HG03196 (cell line): ENCODE data around the gene TNS1.

Source experiments
- ATAC-seq: cut with Tn5 transposase; IDR thresholded peaks from one replicate; pipeline ENCODE4 v1.9.1; 2021; ENCODE audit not compliant: unreplicated experiment

The TNS1 gene

GRCh38 chr2:217964275-217965161, 38.3 kb downstream of the TNS1 start:
- no peak for ATAC-seq

- no peak for ATAC-seq
Measured at GRCh38 chr2:217960351-217960750, 42.4 kb downstream of the TNS1 start.

DNA sequence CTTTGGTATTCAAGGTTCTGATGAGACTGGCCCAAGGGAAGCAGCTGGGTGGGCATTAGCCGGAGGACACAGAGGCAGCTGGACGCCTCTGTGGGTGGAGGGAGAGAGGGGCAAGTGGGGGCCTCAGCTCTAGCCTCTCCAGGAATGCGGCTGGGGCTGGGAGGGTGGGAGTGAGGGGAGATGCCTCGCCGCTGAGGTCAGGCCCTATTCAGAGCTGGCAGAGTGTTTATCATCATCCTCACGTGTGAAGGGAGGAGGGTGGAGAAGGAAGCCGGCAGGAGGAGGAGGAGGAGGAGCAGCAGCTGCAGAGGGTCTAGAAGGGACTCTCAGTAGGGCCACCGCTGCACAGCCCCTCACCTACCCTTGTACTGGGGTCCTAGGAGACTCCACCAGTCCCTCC, 43.1 kb downstream of the TNS1 start:
- ATAC-seq = no peak

GRCh38 chr2:217958884-217959225, 43.9 kb downstream of the TNS1 start:
- ATAC-seq = no peak

DNA sequence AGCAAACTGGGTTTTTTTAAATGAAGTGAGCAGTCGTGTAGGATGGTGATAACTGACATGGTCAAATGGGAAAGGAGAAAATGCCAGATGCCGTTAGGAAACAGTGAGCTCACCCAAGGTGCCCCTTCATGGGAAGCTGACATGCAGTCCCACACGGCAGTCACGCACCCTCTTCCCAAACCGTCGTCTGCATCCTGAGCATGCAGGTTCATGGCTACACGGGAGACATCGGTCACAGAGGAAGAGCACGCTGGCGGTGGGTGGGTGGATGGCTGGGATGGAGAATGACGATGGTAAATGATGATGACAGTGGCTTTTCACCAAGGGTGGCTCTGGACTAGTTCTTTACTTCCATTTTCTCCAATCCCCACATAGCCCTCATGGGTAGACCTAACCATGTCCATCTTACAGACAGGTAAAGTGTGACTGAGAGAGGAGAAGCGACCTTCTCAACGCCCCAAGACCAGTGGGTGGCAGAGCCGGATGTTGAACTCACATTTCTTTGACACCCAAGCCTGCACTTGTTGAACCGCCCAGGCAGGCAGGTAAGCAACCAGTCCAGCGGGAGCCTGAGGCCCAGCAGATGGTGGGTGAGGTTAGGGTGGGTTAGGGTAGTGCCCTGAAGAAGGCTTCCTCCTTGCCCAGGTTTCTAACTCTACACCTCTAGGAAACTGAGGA, 44.5 kb downstream of the TNS1 start:
- ATAC-seq = no peak

- no peak for ATAC-seq
Measured at GRCh38 chr2:217956586-217957457, 46.0 kb downstream of the TNS1 start.

- no peak for ATAC-seq
Measured at GRCh38 chr2:217955881-217956493, 46.8 kb downstream of the TNS1 start.

GRCh38 chr2:217954971-217955740, 47.6 kb downstream of the TNS1 start:
- no peak for ATAC-seq

DNA sequence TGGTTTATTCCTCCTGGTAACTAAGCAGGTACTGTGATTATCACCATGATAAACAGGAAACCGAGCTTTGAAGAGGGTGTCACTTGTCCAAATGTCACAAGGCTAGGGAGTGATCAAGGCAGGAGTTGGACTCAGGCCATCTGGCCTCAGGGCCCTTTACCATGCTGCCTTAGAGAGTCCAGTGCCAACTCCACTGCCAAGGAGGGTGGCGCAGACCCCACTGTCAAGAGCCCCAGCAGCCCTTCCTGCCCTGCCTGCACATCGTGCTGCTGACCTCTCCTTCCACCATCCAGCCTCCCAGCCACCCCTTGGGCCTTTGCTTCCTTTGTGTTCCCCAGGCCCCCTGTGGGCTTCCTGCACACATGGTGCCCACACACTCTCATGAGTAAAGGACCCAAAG, 48.3 kb downstream of the TNS1 start:
- no peak for ATAC-seq

- no peak for ATAC-seq
Measured at GRCh38 chr2:217954051-217954450, 48.7 kb downstream of the TNS1 start.

- no peak for ATAC-seq
Measured at GRCh38 chr2:217953531-217953932, 49.3 kb downstream of the TNS1 start.

GRCh38 chr2:217953011-217953481, 49.7 kb downstream of the TNS1 start:
- no peak for ATAC-seq

GRCh38 chr2:217952409-217952808, 50.4 kb downstream of the TNS1 start:
- no peak for ATAC-seq

- ATAC-seq = no peak
Measured at GRCh38 chr2:217951521-217952247, 51.1 kb downstream of the TNS1 start.

DNA sequence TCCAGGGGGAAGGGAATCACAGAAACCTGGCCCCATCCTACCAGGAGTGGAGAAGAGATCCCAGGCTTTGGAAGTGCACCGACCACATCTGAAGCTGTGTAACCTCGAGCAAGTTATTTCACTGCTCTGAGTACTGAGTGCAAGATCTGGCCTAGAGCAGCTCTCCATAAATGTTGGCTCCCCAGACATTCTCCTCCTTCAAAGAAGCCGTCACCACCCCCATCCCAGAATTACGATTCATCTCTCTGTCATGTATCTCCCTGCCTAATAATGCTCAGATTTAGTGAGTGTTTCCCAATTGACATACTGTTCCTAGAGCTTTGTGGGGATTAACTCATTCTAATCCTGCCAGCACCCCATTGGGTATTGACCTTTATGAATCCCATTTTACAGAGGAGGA, 51.7 kb downstream of the TNS1 start:
- no peak for ATAC-seq

DNA sequence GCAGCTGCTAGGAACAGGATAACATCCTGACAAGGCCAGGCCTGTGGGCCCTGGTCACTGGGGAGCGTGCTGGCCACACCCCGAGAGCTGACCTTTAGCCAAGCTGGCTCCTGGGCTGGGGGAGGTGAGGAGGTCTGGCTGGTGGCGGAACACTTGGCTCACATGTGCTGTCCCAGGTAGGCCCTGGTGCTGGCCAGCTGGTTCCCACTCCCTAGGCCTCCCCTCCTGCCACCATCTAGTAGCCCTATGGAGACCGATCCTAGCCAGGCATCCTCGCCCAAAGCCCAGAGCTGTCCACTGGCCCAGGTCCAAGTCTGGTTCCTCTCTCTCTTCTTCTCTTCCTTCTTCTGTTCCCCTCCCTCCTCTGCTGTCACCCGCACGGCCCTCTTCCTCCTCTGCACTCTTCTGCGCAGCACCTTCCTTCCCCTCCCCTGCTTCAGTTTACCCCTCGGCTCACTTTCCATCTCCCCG, 52.4 kb downstream of the TNS1 start:
- ATAC-seq = no peak

GRCh38 chr2:217949447-217949846, 53.3 kb downstream of the TNS1 start:
- ATAC-seq = no peak

DNA sequence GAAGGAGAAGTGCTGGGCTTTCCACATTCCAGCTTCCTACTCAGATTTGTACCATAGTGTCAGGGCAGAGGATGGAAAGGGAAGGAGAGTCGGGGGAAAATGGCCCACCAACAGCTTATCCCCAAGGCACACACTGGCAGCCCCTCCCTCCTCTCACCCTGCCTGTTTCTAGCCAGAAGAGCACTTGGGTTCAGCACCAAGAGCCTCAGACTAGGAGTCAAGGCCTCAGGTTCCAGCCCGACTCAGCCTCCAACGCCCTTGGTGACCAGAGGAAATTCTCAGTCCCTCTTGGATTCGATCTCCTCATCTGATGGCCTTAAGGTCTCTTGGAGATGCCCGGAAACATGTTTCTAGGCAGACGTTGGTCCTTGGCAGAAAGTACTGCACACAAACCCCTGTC, 53.9 kb downstream of the TNS1 start:
- ATAC-seq = no peak

DNA sequence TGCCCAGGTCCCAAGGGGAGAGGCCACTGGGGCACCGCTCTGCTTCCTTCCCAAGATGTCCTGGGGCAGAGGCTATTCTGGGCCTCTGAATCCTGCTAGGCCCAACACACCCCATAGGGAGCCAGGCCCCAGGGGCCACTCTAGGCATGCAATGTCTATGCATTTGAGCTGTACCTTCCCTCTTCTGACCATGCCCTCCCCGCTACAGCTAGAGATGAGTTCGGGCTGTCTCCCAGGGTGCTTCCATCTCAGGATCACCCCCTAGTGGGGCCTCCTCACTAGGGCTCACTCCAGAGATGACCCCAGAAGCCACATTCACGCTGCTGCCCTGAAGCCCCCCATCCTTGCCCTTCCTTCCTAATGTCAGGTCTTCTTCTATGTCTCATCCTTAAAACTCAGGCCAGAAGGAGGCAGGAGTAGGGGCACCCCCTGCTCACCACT, 54.4 kb downstream of the TNS1 start:
- no peak for ATAC-seq
